ENCODE measurements around the gene CELA3B.
"Not testable (repeated sequence)": the region's sequence is repeated elsewhere in the genome, so short reads cannot be mapped to it uniquely, and the experiment has no call there.

The CELA3B gene

DNA sequence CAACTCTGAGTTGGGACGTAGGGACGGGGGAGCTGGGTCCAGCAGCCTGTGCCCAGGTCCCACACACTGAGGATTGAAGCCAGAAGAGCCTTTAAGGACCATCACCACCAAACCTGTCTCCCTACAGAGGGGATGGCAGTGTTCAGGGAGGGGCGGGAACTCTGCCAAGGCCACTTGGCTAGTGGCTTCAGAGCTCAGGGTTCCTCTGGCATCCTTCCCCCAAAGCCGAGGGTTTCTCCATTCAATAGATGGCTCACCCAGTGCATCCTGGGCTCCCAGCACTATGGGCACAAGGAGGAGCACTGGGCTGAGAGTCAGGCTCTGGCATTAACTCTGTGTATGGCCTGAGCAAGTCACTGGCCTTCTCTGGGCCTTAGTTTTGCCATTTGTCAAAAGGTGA is 4.4 kb downstream of the CELA3B start:
- not testable (repeated sequence) for DNase-seq

DNA sequence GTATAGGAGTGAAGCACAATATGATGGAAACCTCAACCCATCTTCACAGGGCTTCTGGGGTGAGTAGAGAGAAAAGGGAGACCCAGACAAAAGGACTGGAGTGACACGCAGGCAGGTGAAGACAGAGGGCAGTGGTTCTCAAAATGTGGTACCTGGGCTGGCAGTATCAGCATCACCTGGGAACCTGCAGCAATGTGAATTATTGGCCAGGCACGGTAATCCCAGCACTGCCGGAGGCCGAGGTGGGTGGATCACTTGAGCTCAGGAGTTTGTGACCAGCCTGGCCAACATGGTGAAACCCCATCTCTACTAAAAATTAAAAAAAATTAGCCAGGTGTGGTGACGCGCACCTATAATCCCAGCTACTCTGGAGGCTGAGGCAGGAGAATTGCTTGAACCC is 5.3 kb downstream of the CELA3B start:
- DNase-seq = not testable (repeated sequence)

DNA sequence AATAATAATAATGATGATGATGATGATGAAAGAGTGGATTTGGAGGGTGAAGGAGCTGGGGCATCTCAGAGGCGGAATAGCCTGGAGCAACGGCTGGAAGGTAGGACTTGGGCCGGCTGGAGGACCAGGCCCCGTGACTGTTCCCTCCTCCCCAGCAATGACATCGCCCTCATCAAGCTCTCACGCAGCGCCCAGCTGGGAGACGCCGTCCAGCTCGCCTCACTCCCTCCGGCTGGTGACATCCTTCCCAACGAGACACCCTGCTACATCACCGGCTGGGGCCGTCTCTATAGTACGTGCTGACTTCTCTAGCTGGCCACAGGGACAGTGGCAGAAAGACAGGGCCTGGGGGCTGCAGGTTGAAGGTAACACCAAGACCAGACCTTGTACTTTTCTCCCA is 6.7 kb downstream of the CELA3B start:
- DNase-seq = not testable (repeated sequence)

DNA sequence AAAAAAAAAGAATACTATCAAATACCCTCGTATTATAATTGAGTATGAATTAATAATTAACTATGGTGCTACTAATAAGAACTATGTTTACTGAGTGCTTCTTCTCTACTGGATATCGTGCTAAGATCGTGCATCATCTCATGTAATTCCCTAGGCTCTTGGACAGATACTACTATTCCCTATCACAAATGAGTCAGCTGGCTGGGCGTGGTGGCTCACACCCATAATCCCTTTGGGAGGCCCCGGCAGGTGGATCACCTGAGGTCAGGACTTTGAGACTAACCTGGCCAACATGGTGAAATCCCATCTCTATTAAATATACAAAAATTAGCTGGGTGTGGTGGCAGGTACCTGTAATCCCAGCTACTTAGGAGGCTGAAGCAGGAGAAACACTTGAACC is 9.1 kb downstream of the CELA3B start:
- not testable (repeated sequence) for DNase-seq

DNA sequence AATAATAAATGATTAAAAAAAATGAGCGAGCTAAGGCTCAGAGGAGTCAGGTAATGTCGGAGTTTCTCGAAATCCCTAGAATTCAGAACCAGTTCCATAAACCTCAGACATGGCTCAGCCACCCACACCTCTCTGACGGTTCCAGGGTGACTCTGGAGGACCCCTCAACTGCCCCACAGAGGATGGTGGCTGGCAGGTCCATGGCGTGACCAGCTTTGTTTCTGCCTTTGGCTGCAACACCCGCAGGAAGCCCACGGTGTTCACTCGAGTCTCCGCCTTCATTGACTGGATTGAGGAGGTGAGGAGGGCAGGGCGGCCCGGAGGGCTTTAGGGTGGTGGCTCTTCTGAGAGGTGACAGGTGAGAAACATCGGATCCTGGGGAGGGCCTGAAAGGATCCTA is 9.6 kb downstream of the CELA3B start:
- not testable (repeated sequence) for DNase-seq

DNA sequence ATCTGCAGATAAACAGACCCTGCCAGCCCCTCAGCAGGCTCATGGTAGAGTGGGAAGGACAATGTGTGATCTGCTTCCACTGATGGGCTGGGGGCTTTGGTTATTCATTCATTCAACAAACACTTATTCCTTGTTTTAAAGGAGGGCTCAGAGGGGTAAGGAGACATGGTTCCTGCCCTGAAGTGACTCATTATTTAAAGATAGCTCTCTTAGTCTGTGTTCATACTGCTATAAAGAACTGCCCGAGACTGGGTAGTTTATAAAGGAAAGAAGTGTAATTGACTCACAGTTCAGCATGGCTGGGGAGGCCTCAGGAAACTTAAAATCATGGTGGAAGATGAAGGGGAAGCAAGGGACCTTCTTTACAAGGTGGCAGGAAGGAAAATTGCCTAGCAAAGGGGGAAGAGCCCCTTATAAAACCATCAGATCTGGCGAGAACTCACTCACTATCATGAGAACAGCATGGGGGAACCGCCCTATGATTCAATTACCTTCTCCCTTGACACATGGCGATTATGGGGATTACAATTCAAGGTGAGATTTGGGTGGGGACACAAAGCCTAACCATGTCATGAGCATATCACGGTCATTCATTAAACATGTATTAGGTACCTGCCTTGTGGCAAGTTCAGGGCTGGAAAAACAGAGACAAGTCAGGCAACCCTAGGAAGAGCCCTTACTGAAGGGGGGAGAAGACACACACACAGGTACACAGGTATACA is 13.0 kb downstream of the CELA3B start:
- DNase-seq = not testable (repeated sequence)

DNA sequence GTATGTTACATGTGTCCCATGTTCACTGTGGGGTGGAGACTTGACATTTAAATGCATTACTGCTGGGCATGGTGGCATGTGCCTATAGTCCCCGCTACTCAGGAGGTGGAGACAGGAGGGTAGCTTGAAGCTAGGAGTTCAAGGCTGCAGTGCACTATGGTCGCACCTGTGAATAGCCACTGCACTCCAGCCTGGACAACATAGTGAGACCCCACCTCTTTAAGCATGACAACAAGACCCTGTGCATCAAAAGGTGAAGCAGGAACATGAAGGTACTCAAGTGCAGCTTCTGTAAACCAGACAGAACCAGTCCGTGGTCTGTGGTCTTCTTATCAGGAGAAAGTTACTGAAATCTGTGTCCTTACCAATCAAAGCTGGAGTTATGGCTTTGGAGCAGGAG is 15.4 kb downstream of the CELA3B start:
- not testable (repeated sequence) for DNase-seq

DNA sequence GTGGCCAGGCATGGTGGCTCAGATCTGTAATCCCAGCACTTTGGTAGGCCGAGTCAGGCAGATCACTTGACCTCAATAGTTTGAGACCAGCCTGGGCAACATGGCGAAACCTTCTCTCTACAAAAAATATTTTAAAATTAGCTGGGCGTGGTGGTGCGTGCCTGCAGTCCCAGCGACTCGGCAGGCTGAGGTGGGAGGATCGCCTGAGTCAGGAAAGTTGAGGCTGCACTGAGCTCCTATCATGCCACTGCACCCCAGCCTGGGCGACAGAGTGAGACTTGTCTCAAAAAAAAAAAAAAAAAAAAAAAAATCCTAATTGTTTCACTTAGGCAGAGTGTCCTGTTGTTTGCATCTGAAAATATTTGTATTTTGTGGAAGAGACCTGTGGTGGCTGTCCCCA is 17.9 kb downstream of the CELA3B start:
- not testable (repeated sequence) for DNase-seq

DNA sequence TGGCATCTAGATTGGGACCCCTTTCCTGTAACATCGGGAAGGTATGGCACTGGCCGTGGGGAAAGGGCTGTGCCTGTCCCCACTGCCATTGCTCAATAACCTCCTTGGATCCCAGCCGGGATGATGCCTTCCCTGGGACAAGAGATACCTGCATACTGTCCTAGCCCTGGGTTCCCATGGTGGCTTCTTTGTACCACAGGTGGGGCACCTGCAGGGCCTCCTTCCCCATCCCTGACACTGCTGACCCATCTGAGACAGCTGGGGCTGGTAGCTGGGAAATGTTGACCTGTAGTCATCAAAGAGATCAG is 19.8 kb downstream of the CELA3B start:
- DNase-seq = not testable (repeated sequence)

DNA sequence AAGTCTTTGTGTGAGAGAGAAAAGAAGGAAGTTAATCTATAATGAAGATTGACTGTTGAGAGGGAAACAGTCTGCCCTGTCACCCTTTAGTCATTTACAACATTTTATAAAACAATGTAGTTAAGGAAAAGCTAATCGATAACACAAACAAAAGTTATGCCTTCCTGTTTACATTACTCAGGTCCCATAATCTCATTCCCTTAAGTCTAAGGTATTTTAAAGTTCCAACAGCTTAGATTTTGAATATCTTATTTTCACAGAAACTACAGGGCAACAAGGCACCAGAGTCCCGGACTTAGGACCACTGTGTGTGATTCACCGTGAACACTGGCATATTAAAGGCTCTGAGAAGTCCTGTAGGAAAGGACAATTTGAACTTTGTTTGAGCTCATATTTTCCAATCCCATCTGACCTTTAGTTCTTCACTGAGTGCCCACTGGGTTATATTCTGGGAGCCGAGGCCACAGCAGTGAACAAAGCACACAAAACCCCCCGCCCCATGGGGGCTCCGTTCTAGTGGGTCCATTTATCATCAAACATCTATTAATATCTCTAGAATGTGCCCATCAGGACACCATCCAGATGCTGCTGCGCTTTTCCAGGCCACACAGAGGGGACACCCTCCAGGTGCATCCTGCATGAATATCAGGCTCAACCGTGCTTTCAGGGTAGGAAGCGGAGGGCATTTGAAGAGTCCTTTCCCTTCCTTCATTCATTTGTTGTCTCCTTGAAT is 21.2 kb downstream of the CELA3B start:
- not testable (repeated sequence) for DNase-seq

DNA sequence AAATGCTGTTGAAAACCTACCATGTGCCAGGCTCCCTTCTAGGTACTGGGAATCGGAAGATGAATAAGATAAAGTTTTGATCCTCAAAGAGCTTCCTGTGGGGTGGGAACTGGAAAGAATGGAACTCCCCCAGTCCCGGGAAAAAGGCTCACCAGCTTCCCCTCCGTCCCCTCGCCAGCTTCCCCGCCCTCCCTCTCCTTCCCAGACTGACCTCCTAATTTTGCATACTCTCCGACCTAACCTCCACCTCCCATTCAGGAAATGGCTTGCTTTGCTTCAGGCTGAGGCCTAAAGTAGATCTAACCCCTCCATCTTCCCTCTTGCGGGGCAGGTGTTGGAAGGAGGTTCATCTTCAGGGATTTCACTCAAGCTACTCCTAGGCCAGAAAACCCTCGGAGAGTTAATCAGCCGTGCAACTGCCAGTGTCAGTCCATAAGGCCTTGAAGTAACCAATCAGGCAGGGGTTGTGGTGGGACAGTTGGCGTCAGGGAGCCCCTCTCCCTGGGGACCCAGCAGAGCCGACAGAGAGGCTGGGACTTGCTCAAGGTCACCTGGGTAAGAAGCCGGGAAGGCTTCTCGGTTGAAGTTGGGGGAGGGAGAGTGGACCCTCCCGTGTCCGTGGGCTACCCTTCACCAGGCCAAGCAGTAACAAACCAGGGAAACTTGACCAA is 21.9 kb downstream of the CELA3B start:
- not testable (repeated sequence) for DNase-seq

DNA sequence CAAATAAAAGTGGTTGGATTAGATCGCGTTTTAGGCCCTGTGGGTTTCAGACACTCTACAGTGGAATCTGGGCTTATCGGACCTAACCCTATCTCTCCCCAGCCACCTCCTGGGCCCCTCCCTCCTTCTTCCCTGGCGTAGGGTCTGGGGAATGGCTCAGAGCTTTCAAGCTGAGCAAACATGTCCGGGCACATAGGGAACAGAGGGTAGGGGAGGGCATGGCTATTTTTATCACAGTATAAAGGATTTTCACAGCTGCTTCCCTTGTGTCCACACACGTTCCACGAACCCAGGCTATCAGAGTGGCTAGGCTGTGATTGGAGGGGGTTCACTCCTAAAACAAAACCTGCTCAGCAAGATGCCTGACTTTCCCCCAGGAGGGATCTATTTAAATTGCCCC is 22.8 kb downstream of the CELA3B start:
- DNase-seq = not testable (repeated sequence)

DNA sequence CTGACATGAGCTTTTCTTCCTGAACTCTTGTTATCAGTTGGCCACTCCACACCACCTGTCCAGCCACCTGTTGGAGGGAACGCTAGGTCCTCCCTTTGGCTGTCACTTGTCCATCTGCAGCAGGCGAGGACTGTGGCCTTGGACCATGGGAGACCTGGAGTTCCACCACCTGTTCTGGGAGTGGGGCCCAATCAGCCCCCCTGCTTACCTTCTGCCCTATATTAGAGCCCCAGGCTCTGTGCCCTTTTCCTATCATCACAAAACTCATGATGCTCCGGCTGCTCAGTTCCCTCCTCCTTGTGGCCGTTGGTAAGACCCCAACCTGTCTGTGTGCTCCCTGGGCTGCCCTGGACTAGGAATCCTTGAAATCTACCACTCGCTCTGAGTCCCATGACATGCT is 24.6 kb downstream of the CELA3B start, which contains the start of gene CELA3A:
CELA3A (plus strand) TSS at position 249 of the 400 bp plus-strand sequence; CDS start at position 267, 18 bp downstream.
- DNase-seq = no peak

DNA sequence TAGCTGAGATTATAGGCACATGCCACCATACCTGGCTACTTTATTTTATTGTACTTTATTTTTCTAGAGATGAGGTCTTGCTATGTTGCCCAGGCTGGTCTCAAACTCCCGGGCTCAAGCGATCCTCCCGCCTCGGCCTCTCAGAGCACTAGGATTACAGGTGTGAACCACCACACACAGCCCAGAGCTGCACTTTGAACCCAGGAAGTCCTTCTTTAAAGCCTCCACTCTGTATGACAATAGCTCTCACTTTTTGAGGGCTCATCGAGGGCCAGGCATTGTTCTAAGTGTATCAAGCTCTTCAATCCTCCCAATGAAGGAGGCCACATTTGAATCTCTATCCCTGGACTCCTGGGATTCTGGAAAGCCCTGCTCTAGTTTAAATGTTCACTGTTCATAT is 25.6 kb downstream of the CELA3B start:
- DNase-seq = not testable (repeated sequence)

DNA sequence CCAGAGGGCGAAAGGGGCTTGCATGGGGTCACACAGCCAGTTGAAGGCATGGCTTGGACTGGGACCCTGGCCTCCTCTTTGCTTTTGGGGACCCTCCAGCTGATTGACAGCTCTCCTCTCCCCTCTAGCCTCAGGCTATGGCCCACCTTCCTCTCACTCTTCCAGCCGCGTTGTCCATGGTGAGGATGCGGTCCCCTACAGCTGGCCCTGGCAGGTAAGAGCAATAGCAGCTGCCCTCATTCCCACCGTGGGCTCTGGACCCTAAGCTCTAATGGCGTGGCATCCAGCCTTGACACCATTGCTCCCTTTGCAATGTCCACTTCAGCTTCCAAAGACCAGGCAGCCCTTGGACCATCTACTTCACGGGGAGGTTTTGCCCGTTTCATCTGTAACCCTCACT is 26.1 kb downstream of the CELA3B start:
- not testable (repeated sequence) for DNase-seq

DNA sequence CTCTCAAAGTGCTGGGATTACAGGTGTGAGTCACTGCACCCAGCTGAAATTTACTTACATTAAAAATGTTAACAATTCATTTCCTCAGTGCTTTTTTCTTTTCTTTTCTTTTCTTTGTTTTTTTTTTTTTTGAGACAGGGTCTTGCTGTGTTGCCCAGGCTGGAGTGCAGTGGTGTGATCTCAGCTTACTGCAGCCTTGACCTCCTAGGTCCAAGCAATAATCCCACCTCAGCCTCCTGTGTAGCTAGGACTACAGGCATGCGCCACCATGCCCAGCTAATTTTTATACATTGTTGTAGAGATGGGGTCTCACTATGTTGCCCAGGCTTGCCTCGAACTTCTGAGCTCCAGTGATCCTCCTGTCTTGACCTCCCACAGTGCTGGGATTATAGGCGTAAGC is 27.1 kb downstream of the CELA3B start:
- not testable (repeated sequence) for DNase-seq

DNA sequence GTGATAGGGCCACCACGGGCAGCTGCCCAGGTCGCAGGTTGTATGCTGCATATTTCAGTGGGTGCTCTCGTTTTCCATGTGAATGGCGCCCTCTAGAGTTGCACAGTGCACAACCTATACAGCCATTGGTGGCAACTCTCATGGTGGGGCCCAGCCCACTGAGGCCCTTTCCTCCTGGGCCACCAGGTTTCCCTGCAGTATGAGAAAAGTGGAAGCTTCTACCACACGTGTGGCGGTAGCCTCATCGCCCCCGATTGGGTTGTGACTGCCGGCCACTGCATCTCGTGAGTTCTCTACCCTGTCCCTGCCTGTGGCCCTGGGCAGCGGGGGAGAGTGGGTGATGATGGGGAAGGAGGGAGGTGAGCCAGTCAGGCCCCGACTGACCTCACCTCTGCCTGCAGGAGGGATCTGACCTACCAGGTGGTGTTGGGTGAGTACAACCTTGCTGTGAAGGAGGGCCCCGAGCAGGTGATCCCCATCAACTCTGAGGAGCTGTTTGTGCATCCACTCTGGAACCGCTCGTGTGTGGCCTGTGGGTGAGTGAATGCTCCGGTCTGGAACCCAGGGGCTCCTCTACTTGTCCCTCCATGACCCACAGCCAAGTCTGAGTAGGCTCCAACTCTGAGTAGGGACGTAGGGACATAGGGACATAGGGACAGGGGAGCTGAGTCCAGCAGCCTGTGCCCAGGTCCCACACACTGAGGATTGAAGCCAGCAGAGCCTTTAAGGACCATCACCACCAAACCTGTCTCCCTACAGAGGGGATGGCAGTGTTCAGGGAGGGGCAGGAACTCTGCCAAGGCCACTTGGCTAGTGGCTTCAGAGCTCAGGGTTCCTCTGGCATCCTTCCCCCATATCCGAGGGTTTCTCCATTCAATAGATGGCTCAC is 28.7 kb downstream of the CELA3B start:
- DNase-seq = not testable (repeated sequence)

DNA sequence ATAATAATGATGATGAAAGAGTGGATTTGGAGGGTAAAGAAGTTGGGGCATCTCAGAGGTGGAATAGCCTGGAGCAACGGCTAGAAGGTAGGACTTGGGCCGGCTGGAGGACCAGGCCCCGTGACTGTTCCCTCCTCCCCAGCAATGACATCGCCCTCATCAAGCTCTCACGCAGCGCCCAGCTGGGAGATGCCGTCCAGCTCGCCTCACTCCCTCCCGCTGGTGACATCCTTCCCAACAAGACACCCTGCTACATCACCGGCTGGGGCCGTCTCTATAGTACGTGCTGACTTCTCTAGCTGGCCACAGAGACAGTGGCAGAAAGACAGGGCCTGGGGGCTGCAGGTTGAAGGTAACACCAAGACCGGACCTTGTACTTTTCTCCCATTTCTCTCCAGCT is 29.9 kb downstream of the CELA3B start:
- not testable (repeated sequence) for DNase-seq

DNA sequence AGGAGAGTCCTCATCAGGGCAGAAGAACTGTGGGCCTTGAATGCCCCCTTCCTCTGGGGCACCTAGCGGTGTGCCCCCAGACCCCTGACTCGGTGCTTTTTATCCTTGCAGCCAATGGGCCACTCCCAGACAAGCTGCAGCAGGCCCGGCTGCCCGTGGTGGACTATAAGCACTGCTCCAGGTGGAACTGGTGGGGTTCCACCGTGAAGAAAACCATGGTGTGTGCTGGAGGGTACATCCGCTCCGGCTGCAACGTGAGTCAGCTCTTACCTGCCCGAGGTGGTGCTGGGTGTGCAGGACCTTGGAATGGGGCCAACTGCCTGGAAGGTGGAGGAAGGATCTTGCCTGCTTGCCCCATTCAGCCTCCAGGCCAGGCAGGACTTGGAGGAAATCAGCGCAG is 30.4 kb downstream of the CELA3B start:
- DNase-seq = not testable (repeated sequence)

DNA sequence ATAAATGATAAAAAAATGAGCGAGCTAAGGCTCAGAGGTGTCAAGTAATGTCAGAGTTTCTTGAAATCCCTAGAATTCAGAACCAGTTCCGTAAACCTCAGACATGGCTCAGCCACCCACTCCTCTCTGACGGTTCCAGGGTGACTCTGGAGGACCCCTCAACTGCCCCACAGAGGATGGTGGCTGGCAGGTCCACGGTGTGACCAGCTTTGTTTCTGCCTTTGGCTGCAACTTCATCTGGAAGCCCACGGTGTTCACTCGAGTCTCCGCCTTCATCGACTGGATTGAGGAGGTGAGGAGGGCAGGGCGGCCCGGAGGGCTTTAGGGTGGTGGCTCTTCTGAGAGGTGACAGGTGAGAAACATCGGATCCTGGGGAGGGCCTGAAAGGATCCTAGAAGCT is 32.7 kb downstream of the CELA3B start:
- not testable (repeated sequence) for DNase-seq

DNA sequence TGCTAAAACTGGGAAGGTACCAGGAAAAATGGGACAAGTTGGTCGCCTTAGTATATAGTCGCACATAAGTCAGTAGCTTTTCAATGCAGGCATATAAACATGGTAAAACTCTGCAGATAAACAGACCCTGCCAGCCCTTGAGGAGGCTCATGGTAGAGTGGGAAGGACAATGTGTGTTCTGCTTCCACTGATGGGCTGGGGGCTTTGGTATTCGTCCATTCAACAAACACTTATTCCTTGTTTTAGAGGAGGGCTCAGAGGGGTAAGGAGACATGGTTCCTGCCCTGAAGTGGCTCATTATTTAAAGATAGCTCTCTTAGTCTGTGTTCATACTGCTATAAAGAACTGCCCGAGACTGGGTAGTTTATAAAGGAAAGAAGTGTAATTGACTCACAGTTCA is 35.9 kb downstream of the CELA3B start:
- DNase-seq = not testable (repeated sequence)

DNA sequence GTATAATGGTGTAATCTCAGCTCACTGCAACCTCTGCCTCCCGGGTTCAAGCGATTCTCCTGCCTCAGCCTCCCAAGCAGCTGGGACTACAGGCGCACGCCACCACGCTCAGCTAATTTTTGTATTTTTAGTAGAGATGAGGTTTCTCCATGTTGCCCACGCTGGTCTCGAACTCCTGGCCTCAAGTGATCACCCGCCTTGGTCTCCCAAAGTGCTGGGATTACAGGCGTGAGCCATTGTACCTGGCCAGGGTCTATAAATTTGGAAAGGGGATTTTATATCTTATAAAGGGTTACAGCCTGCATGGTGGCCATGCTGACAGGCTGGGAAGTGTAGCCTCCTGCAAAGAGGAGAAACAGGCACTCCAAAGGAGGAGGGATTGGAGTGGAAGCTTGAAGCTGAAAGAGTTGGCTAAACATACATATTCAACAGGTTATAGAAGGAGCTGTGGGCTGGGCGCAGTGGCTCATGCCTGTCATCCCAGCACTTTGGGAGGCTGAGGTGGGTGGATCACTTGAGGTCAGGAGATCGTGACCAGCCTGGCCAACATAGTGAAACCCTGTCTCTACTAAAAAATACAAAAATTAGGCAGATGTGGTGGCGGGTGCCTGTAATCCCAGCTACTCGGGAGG is 37.9 kb downstream of the CELA3B start:
- DNase-seq = not testable (repeated sequence)

Measured in NCI-H1436 treated with DMSO at 0.1 percent for 48 hours (cell line).